H9 (cell line): Measurements from ENCODE around the gene TMPRSS15. TPM values are rescaled to one million over a fixed set of nuclear protein-coding genes. Genes with fewer than 3 reads are reported as not detected.

Experiments used
- DNase-seq: peaks from one replicate; pipeline ENCODE4 v3.0.0-alpha.2; 2017
- H2AFZ ChIP-seq: one replicate; pipeline ENCODE4 v1.6.1; 2013; ENCODE audit warnings: mild to moderate bottlenecking, low read length, control low read depth, moderate library complexity
- H2AK5ac ChIP-seq: 2 replicates; pipeline ENCODE4 v1.6.1; 2013; ENCODE audit warnings: low read length, control low read depth, mixed read lengths; ENCODE audit not compliant: insufficient read length
- H2BK120ac ChIP-seq: one replicate; pipeline ENCODE4 v1.6.1; 2013; ENCODE audit warnings: low read depth, mild to moderate bottlenecking, low read length, control low read depth, inconsistent platforms; ENCODE audit not compliant: poor library complexity, severe bottlenecking
- H2BK12ac ChIP-seq: 2 replicates; pipeline ENCODE4 v1.6.1; 2013; ENCODE audit warnings: low read length, control low read depth, mixed read lengths, low read depth; ENCODE audit not compliant: insufficient read length
- H2BK15ac ChIP-seq: 2 replicates; pipeline ENCODE4 v1.6.1; 2013; ENCODE audit warnings: low read depth, low read length, control low read depth
- H2BK20ac ChIP-seq: one replicate; pipeline ENCODE4 v1.6.1; 2013; ENCODE audit warnings: low read depth, mild to moderate bottlenecking, low read length, control low read depth, inconsistent platforms; ENCODE audit not compliant: poor library complexity, severe bottlenecking
- H2BK5ac ChIP-seq: 2 replicates; pipeline ENCODE4 v1.6.1; 2013; ENCODE audit warnings: low read length, control low read depth, mixed read lengths; ENCODE audit not compliant: insufficient read length
- H3K14ac ChIP-seq: 2 replicates; pipeline ENCODE4 v1.6.1; 2013; ENCODE audit warnings: low read length, control low read depth; ENCODE audit not compliant: insufficient read depth
- H3K18ac ChIP-seq: 2 replicates; pipeline ENCODE4 v1.6.1; 2013; ENCODE audit warnings: low read depth, mild to moderate bottlenecking, mixed read lengths, low read length, control low read depth; ENCODE audit not compliant: insufficient read length
- H3K23ac ChIP-seq: 2 replicates; pipeline ENCODE4 v1.6.1; 2013; ENCODE audit warnings: low read length, control low read depth, mixed read lengths, low read depth; ENCODE audit not compliant: insufficient read length
- H3K23me2 ChIP-seq: 2 replicates; pipeline ENCODE4 v1.6.1; 2013; ENCODE audit warnings: low read depth, mild to moderate bottlenecking, mixed read lengths, low read length, control low read depth; ENCODE audit not compliant: insufficient read length, poor library complexity, severe bottlenecking
- H3K27ac ChIP-seq: 2 replicates; pipeline ENCODE4 v1.5.1; 2013; ENCODE audit warnings: low read length, control low read depth, mixed read lengths, low read depth; ENCODE audit not compliant: insufficient read length
- H3K27me3 ChIP-seq: 2 replicates; pipeline ENCODE4 v1.6.1; 2013; ENCODE audit warnings: low read length, control low read depth, inconsistent platforms; ENCODE audit not compliant: insufficient read depth
- H3K4ac ChIP-seq: 2 replicates; pipeline ENCODE4 v1.6.1; 2013; ENCODE audit warnings: low read depth, mild to moderate bottlenecking, control low read depth, inconsistent platforms, low read length, moderate library complexity
- H3K4me1 ChIP-seq: 2 replicates; pipeline ENCODE4 v1.6.1; 2013; ENCODE audit warnings: low read length, control low read depth, inconsistent platforms; ENCODE audit not compliant: insufficient read depth
- H3K4me2 ChIP-seq: 2 replicates; pipeline ENCODE4 v1.6.1; 2013; ENCODE audit warnings: low read length, control low read depth, mixed read lengths; ENCODE audit not compliant: insufficient read length, insufficient read depth
- H3K56ac ChIP-seq: 2 replicates; pipeline ENCODE4 v1.6.1; 2013; ENCODE audit warnings: low read depth, mild to moderate bottlenecking, mixed read lengths, low read length, control low read depth; ENCODE audit not compliant: insufficient read length
- H3K79me1 ChIP-seq: 2 replicates; pipeline ENCODE4 v1.6.1; 2013; ENCODE audit warnings: low read depth, mild to moderate bottlenecking, moderate library complexity, low read length, control low read depth, inconsistent platforms; ENCODE audit not compliant: insufficient read depth, poor library complexity, severe bottlenecking
- H3K79me2 ChIP-seq: 2 replicates; pipeline ENCODE4 v1.6.1; 2013; ENCODE audit warnings: low read length, control low read depth, inconsistent platforms; ENCODE audit not compliant: insufficient read depth
- H3K9ac ChIP-seq: 2 replicates; pipeline ENCODE4 v1.6.1; 2013; ENCODE audit warnings: low read length, control low read depth, mixed read lengths; ENCODE audit not compliant: insufficient read length; ENCODE audit errors: extremely low read depth
- H3K9me3 ChIP-seq: one replicate; pipeline ENCODE4 v1.6.1; 2013; ENCODE audit warnings: low read depth, low read length, inconsistent platforms; ENCODE audit not compliant: control insufficient read depth
- H3T11ph ChIP-seq: one replicate; pipeline ENCODE4 v1.6.1; 2013; ENCODE audit warnings: mild to moderate bottlenecking, low read length, control low read depth, inconsistent platforms
- H4K20me1 ChIP-seq: one replicate; pipeline ENCODE4 v1.6.1; 2013; ENCODE audit not compliant: control insufficient read depth, insufficient read length, insufficient read depth
- H4K5ac ChIP-seq: 2 replicates; pipeline ENCODE4 v1.6.1; 2013; ENCODE audit warnings: low read depth, mild to moderate bottlenecking, mixed read lengths, low read length, control low read depth; ENCODE audit not compliant: insufficient read length
- H4K8ac ChIP-seq: replicated peaks from 2 replicates; pipeline ENCODE4 v1.6.1; 2013; ENCODE audit warnings: low read length, control low read depth, mixed read lengths, low read depth; ENCODE audit not compliant: insufficient read length
- H4K91ac ChIP-seq: 2 replicates; pipeline ENCODE4 v1.6.1; 2013; ENCODE audit warnings: low read depth, mild to moderate bottlenecking, moderate library complexity, mixed read lengths, low read length, control low read depth; ENCODE audit not compliant: insufficient read length
- H3K27ac Mint-ChIP-seq, 3 experiments: 2 replicates in 2 of 3; 3 replicates in 1 of 3; pipeline ENCODE4 v1.8.0; 2020 to 2021; ENCODE audit warnings: mixed read lengths in 3 of 3, mild to moderate bottlenecking in 1 of 3, moderate library complexity in 1 of 3
- H3K27me3 Mint-ChIP-seq: 2 replicates; pipeline ENCODE4 v1.8.0; 2021; ENCODE audit warnings: low read depth, mild to moderate bottlenecking, moderate library complexity, mixed read lengths
- H3K36me3 Mint-ChIP-seq, 3 experiments: 2 replicates in 2 of 3; 3 replicates in 1 of 3; pipeline ENCODE4 v1.8.0; 2020 to 2021; ENCODE audit warnings: low read depth in 3 of 3, mixed read lengths in 3 of 3; ENCODE audit not compliant: insufficient read depth in 1 of 3
- H3K4me1 Mint-ChIP-seq, 2 experiments: 2 replicates each; pipeline ENCODE4 v1.8.0; 2020; ENCODE audit warnings: mixed read lengths in 2 of 2
- H3K4me3 Mint-ChIP-seq, 2 experiments: 2 replicates in 1 of 2; 3 replicates in 1 of 2; pipeline ENCODE4 v1.8.0; 2020 to 2021; ENCODE audit warnings: mild to moderate bottlenecking in 2 of 2, mixed read lengths in 2 of 2, moderate library complexity in 1 of 2
- H3K9me3 Mint-ChIP-seq, 2 experiments: 2 replicates in 1 of 2; 3 replicates in 1 of 2; pipeline ENCODE4 v1.8.0; 2020; ENCODE audit warnings: mild to moderate bottlenecking in 2 of 2, mixed read lengths in 2 of 2, moderate library complexity in 1 of 2
- CTCF ChIP-seq: fragments of 200-600 bp; sonication (generic); conservative IDR thresholded peaks from 3 replicates; pipeline ENCODE4 v1.8.0; 2021; ENCODE audit warnings: antibody characterized with exemption, mild to moderate bottlenecking
- WGBS: extraction: QIAGEN DNeasy Blood & Tissue Kit; methylation state at CpG from one replicate; pipeline ENCODE4 v1.1.7; 2013; ENCODE audit warnings: missing lambda C conversion rate, low lambda C conversion rate, mixed read lengths; ENCODE audit not compliant: insufficient read length; ENCODE audit errors: extremely low coverage; 5-methylcytosine and 5-hydroxymethylcytosine counted together
- long read RNA-seq: library from polyadenylated mRNA; unstranded; transcript quantifications from one replicate; pipeline ENCODE4 v2.0.0, GENCODE V29; 2020
- total RNA-seq: library from RNA; stranded (reverse); gene quantifications from 2 replicates; pipeline ENCODE4 v1.2.1, GENCODE V29; 2021

The TMPRSS15 gene
- total RNA-seq, result not detected in 2 replicates
- long read RNA-seq, result 0 reads

- H3T11ph ChIP-seq, result no peak within 1 kb of the TSS
- H2BK12ac ChIP-seq, result no peak within 1 kb of the TSS
- H3K9me3 ChIP-seq, result no peaks in the 10 kb centered on the region
- peaks cover 3% of the 10 kb centered on the region for H3K23me2 ChIP-seq
- H3K4me3 Mint-ChIP-seq, result no peak within 1 kb of the TSS
- no peaks in the 10 kb centered on the region for H3K79me1 ChIP-seq
- no peak within 1 kb of the TSS for H2BK15ac ChIP-seq
- H2BK5ac ChIP-seq, result no peak within 1 kb of the TSS
- H3K27ac ChIP-seq, result no peak within 1 kb of the TSS
- no peaks in the 10 kb centered on the region for H3K79me2 ChIP-seq
- H4K8ac ChIP-seq, result no peak within 1 kb of the TSS
- DNase-seq, result no peak
- no peak within 1 kb of the TSS for H3K4ac ChIP-seq
- H3K4me1 Mint-ChIP-seq, result no peaks in the 10 kb centered on the region
- H3K23ac ChIP-seq, result no peak within 1 kb of the TSS
- H3K9me3 Mint-ChIP-seq, result peaks cover 13% of the 10 kb centered on the region in 2 experiments; a peak in 4 of 5 replicates
- no peak within 1 kb of the TSS for H3K14ac ChIP-seq
- no peaks in the 10 kb centered on the region for H3K27me3 ChIP-seq
- WGBS, result no CpG with 5 or more reads among the region's 1 CpG
- H3K4me2 ChIP-seq, result no peak within 1 kb of the TSS
- H2BK20ac ChIP-seq, result no peak within 1 kb of the TSS
- H4K91ac ChIP-seq, result no peak within 1 kb of the TSS
- H4K5ac ChIP-seq, result no peak within 1 kb of the TSS
- H3K27ac Mint-ChIP-seq, result no peak within 1 kb of the TSS
- no peak within 1 kb of the TSS for H2BK120ac ChIP-seq
- no peak within 1 kb of the TSS for H2AFZ ChIP-seq
- H4K20me1 ChIP-seq, result no peaks in the 10 kb centered on the region
- H3K18ac ChIP-seq, result no peak within 1 kb of the TSS
- H3K36me3 Mint-ChIP-seq, result peaks cover 3 to 13% (median 5%) of the 10 kb centered on the region in 3 experiments; a peak in 5 of 7 replicates
- H2AK5ac ChIP-seq, result no peak within 1 kb of the TSS
- no peaks in the 10 kb centered on the region for H3K4me1 ChIP-seq
- no peak for TF ChIP-seq CTCF
- no peaks in the 10 kb centered on the region for H3K27me3 Mint-ChIP-seq
- no peak within 1 kb of the TSS for H3K9ac ChIP-seq
- no peak within 1 kb of the TSS for H3K56ac ChIP-seq
Observed at GRCh38 chr21:18403735-18404450, at the start of gene TMPRSS15. Gene TMPRSS15, minus strand, starts transcription at chr21:18403785. Its CDS starts 163 bp downstream, at chr21:18403622.
